T47D (cell line): ENCODE results near the gene PLAGL2.

Experiments used
- DNase-seq, 2 experiments: peaks; one replicate each; pipeline versions ENCODE4 v3.0.0 to v3.0.0-alpha.2; 2011 to 2012; ENCODE audit warnings: low read depth in 1 of 2, low spot score in 1 of 2
- JUND ChIP-seq: IDR thresholded peaks from 2 replicates; pipeline ENCODE4 v1.6.1; 2012; ENCODE audit warnings: low read depth
- in situ Hi-C: cut with HindIII; loops from 2 replicates; pipeline ENCODE4 v1.10.0; 2016; ENCODE audit warnings: low sequenced_read_pairs, low pct_unique_long_range_greater_than_20kb

Gene PLAGL2

DNA sequence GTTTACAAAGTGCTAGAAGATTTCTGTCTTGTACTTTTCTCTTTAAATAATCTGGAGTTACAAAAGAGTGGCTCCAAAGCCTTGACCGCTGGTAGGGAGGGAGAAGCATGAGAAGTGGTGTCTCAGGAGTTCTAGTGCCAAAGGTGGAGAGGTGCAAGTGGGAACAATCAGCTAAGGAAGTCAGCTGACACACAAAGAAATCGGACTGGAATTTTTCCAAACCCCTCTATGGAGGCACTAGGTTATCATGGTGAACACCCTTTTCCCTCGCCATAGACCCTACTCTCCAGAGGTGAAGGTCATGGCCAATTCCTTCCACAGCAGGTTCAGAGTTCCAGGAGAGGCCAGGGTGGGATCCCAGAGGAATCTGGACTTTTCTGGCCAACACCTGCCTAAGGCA lies 14.8 kb downstream of the PLAGL2 start:
- DNase-seq = no peak
- no peak for TF ChIP-seq JUND
- in situ Hi-C loops = no loop called here

DNA sequence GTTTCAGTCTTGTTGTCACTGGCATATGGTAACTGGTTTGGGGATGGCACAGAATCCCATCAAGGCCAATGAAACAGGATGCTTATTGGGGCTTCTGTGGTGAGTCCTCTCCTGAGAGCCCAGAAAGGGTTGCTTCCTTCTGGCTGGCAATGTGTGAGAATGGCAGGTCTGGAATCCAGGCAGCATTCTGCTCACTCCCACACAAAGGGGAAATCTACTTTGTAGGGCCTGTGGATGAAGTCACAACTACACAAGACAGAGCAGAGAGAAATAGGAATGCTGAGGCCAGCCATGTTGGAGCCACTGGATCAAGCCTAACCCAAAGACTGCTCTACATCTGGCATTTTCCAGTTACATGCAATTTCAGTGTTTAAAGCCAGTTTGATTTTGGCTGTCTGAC lies 15.7 kb downstream of the PLAGL2 start:
- TF ChIP-seq JUND = no peak
- in situ Hi-C loops = no loop called here
- DNase-seq = no peak

DNA sequence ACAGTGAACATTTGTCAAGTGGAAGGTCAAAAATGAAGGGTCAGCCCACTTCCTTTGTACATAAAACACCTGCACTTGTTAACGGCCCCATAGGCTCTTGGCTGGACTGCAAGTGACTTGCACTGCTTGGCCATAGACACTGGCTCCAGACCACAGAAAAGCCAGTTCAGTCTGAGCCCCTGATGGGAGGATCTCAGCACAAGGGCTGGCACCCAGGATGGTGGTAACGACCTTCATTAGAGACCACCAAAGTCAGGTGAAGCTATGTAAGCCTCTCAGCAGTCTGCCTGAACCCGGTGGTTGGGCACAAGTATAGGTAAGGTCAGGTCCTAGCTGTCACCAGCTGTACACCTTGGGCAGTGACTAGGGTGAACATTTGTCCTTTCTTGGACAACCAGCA lies 16.1 kb downstream of the PLAGL2 start:
- DNase-seq = no peak
- in situ Hi-C loops = no loop called here
- no peak for TF ChIP-seq JUND

DNA sequence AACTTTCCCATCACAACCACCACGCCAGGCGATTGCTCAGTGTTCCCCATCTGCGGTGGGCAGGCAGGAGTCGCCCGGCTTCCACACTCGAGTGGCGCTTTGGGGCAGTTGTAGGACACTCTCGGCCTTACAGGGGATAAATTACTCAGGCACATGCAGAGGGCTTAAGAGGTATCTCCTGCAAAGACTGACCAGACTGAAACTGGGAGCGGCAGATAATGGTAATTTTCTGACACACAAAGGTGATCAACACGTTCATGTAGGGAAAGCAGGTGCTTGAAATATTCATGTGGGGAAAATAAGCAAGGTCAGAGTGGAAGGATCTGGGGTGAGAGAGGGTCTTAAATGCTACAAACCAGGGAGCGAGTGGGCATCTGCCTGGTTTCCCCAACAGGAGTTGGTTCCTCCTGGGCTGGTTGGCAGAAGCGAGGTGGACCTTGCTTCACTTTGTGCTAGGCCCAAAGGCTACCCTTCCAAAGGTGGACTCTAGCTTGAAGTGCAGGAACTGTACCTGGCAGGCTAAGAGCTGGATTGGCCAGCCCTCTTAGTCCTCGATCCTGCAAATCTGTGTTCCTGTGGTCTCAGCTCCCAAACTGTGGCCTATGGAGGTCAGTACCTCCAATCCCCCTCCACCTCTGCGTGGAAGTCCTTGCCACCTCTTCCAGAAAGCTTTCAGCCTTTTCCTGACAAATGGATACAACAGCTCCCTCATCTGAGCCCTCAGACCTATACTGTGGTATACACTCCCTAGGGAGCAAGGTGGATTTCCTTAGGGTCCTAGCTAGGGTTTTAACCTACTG lies 16.7 kb downstream of the PLAGL2 start:
- no peak for DNase-seq
- TF ChIP-seq JUND = no peak
- in situ Hi-C loops = no loop called here

DNA sequence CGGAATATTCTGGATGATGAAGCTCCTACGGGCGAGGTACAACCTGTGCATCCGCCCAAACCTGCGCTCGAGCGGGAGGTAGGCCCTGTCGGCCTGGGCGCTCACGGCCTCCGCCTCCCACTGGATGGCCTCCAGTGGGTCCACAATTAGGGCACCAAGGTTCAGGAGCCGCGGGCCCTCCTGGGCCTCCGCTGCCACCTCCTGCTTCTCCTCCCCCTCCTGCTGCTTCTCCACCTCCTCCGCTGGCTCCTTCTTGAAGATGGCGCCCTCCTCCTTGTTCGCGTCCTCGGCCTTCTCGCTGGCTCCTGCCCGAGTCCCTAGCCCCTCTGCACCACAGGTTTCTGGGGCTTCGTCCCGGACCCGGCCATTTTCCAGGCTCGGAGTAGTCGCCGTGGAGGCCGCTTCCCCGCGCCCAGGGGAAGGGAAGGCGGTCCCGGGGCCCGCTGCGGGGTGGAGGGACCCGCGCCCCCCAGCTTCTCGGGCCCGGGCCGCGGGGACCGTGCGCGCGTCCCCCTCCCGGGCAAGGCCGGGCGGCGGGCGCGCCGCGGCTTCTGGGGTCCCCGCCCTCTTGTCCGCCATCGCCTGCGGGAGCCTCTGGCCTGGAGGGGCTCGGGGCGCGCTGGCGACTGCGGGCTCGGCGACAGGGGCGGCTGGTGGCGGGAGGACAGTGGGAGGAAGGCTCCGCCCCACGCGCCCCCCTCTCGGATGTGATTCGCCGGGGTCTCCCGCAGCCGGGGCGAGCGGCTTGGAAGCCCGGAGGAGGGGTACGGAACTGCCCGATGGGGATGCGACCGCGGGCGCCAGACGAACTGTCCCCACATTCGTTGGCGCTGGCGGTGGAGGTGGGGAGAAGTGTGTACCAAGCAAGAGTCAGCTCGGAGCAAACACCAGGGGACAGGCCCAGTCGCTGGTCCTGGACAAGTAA lies 17.6 kb downstream of the PLAGL2 start:
- DNase-seq = no peak
- no peak for TF ChIP-seq JUND
- in situ Hi-C loops = no loop called here

DNA sequence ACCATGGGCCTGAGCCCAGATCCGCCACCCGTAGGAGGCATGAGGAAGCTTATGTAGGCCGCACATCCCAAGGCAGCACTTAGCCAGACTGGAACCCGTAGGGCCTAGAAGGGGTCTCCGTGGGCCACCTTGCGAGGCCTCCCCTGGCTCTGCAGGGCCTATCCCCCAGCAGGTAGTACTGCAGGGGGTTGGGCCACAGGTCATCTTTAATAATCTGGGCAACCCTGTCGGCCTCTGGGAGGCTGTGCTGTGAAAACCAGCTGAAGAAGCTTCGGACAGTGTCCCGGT lies 18.5 kb downstream of the PLAGL2 start:
- no peak for TF ChIP-seq JUND
- DNase-seq = no peak
- in situ Hi-C loops = no loop called here

DNA sequence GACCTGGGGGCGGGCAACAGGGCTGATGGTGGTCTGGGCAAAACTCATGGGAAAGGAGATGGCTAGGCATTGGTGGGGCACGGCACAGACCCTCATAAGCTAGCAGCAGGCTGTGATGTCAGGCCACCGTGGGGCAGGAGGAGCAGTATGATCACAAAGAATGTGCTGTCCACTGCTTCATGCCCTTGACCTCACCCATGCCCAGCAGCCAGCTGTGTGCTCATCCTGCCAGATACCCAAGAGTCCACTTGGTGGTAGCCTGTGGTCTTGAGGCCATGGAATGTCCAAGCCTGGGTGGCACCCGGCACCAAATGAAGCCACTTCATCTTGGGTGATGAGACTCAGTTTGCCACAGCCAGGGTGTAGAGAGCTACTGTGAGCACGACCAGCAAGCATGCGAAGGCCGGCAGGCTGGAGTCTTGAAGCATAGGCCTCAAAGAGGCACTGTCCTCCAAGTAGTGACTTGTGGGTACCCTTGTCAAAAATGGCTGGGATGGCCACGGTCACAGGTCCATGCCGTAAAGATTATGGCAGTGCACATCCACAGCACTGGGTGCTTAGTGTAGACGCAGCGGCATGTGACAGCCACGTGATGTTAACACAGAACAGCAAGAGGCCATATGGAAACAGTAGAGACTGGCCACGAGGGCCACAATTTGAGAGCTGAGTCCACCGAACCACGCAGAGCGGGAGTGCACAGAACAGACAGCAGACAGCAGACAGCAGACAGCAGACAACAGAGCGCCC lies 19.0 kb downstream of the PLAGL2 start:
- in situ Hi-C loops = no loop called here

DNA sequence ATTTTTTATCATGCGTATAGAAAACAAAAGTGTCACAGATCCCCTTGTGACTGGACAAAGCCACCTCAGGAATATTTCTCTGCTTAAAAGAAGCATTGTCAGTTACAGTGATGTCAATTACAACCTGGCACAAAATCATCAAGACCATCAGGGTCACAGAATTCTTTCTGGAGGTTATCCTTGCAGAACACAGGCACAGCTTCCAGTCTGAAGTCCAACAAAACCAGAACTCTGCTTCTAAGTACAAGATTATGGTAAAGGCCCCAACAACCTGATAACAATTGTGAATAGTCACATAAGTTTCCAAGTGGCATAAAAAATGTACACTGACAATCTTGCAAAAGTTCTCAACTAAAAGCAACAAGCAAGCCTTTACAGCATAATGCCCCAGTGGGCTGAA lies 21.0 kb downstream of the PLAGL2 start:
- no peak for TF ChIP-seq JUND
- no peak for DNase-seq
- in situ Hi-C loops = no loop called here

More for the DNA sequence above, 19.0 kb downstream of the PLAGL2 start:
- no peak for DNase-seq
- no peak for TF ChIP-seq JUND

DNA sequence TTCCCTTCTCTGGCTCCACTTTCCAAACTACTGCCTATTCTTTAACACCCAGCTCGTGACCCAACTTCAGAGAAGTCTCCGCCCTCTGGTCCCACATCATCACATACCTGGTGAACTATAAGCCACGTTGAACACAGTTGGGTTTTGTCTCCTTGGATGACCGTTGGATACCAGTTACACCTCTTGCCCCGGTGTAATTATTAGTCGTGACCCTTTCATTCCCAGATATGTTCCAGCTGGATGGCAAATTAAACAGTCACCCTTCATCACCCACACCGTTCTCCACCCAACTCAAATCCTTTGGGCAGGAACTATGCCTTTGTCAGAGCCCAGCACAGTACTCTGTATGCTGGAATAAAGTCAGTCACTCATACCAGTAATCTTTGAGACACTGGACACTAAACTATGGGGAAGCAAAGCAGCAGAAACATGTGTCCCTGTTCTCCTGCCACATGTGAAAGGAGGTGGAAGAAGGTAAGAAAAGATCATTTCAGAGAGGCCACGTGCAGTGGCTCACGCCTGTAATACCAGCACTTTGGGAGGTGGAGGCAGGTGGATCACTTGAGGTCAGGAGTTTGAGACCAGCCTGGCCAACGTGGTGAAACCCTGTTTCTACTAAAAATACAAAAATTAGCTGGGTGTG lies 22.5 kb downstream of the PLAGL2 start:
- in situ Hi-C loops = no loop called here
- no peak for DNase-seq
- no peak for TF ChIP-seq JUND

DNA sequence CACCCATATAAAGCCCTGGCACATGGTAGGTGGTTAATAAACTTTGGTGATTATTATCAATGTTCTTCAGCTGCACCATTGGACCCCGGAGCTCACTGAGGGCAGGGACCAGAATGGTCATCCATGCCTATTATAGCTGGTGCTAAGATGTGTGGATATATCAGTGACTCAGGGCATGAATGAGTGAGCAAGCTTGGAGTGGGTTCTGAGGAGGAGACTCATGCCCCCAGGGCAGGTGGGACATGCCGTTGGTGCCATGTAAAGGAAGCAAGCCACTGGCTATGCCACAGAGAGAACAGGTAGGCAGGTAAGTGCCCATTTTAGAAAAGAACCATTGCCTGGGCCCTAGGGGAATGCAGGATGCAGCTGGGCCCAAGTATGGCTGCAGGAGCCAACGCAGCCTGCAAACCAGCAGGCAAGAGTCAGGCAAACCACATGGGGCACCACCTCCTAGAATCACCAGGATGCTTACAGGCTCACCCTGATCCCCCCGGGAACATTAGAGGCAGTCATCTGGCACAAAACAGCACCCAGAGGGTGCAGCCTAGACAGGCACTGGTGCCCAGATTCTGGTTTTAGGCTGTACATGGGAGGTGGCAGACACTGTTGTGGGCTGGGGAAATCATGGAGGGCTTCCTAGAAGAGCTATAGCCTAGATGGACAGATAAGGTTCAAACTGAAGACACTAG lies 23.5 kb downstream of the PLAGL2 start:
- DNase-seq = no peak
- TF ChIP-seq JUND = no peak
- in situ Hi-C loops = no loop called here

DNA sequence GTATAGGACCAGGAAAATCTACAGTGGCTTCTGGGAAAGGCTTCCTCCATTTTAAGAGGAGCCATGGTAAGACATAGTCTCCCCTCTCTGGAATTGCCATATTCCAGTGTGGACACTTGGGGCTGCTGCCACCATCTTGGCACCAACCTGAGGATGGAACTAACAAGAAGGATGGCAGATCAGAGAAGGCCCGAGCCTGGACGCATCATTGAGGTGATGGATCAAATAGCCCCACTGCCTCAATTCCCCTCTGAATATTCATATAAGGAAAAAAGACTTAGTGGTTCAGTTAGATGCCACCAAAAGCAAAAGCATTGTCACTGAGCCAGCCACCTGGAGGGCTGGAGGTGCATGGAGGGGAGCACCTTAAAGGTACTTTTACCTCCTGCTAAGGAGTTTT lies 25.9 kb downstream of the PLAGL2 start:
- no peak for TF ChIP-seq JUND
- in situ Hi-C loops = no loop called here
- DNase-seq = no peak

DNA sequence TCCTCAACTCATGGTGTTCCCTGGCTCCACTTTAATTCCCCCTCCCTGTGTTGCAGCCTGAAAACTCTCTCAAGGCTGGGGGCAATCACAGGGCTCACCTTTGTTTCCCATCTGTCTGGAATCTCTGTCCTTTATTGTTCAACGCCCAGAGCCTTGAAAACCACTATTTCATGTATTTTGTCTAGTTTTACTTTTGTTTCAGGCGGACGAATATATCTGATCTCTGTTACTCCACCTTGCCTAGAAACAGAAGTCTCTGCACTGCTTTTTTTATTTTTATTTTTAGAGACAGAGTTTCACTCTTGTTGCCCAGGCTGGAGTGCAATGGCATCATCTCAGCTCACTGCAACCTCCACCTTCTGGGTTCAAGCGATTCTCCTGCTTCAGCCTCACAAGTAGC lies 27.6 kb downstream of the PLAGL2 start:
- DNase-seq = no peak
- in situ Hi-C loops = no loop called here
- no peak for TF ChIP-seq JUND
